ENCODE data around the gene PALD1. TPM values are rescaled to one million over a fixed set of nuclear protein-coding genes. Genes with fewer than 3 reads are reported as not detected.

The PALD1 gene
- polyA plus RNA-seq, 1 of the 3 experiments (the other 2 are of a cell fraction), result 0.16 TPM

DNA sequence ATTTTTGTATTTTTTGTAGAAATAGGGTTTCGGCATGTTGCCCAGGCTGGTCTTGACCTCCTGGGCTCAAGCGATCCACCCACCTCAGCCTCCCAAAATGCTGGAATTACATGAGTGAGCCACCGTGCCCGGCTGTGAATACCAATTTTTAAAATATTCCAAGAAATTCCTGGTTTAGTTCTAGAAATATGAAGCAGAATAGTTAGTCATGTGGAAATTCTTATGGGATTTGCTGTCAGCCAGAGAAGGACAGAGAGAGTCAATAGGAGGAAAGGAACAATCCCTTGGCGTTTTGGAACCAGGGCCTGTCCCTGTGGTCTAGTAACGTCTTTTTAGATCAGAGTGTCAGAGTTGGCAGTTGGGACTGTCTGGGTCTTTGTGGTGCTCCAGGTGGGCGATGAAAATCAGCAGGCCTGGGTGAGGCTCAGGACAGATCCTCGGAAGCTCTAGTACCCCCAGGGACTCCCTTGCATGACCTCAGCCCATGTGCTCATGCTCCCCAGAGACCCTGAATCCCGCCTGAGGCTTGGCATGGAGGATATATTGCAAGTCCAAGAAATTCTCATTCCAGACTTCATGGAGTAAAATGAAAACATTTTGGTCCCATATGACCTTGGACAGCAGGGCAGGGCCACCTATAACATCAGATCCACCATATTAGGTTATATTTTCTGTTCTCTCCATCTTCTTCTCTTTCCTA is 44.8 kb upstream of the PALD1 start:
- peaks cover 0 to 7% of the 10 kb centered on the region in 2 experiments; a peak in 1 of 4 replicates for H3K4me1 ChIP-seq (ENCODE audit: control insufficient read depth in 1 of 2, insufficient read depth in 2 of 2, low read depth in 1 of 2, low read length in 1 of 2)
- no peaks in the 10 kb centered on the region for H3K27me3 ChIP-seq (ENCODE audit: insufficient read depth)
- H3K36me3 ChIP-seq (replicated peaks in 1 of 2; ENCODE audit: control insufficient read depth in 1 of 2, insufficient read depth in 2 of 2, low read length in 1 of 2), result peaks cover 2 to 6% of the 10 kb centered on the region in 2 experiments
- H4K20me1 ChIP-seq (ENCODE audit: insufficient read depth), result no peaks in the 10 kb centered on the region
- H3K9ac ChIP-seq, result no peak overlapping the region
- 97% methylated on average over 8 of the region's 9 CpGs for WGBS (ENCODE audit: low lambda C conversion rate)
- H3K4me2 ChIP-seq, result no peak overlapping the region
- H3K27ac ChIP-seq (ENCODE audit: low read depth in 2 of 2, low read length in 1 of 2), result no peak overlapping the region
- CTCF ChIA-PET, result interaction anchor here (1.0 to 1.2 kb wide), 2 partner anchors 8 to 54 kb away, joined by 3 read pairs; no protein-coding TSS in a partner anchor
- no peak for DNase-seq
- no peaks in the 10 kb centered on the region for H3K79me2 ChIP-seq (ENCODE audit: insufficient read depth)
- POLR2A ChIA-PET, result no interaction called here
- H2AFZ ChIP-seq (ENCODE audit: low read depth), result no peak overlapping the region
- H3K9me3 ChIP-seq, result no peaks in the 10 kb centered on the region
- no peak for TF ChIP-seq GATA2 (CRISPR knock-in tag; IDR thresholded peaks at IDR 0.05)
- no peak for TF ChIP-seq YY1 (IDR thresholded peaks at IDR 0.05; ENCODE audit: low read depth)
- TF ChIP-seq, protein P1, sequence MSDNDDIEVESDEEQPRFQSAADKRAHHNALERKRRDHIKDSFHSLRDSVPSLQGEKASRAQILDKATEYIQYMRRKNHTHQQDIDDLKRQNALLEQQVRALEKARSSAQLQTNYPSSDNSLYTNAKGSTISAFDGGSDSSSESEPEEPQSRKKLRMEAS (IDR thresholded peaks at IDR 0.05; ENCODE audit: low read depth), result no peak
- TF ChIP-seq EP300 (IDR thresholded peaks at IDR 0.05; ENCODE audit: borderline replicate concordance in 1 of 2, low read depth in 1 of 2, low read length in 1 of 2), result no peak
- TF ChIP-seq SIN3A (IDR thresholded peaks at IDR 0.05; ENCODE audit: borderline replicate concordance, low read depth, low read length), result no peak
- TF ChIP-seq NFIC (IDR thresholded peaks at IDR 0.05; ENCODE audit: borderline replicate concordance), result no peak
- TF ChIP-seq FOXJ3 (CRISPR knock-in tag; IDR thresholded peaks at IDR 0.05), result no peak
- no peak for TF ChIP-seq CHD2 (IDR thresholded peaks at IDR 0.05; ENCODE audit: low read length, partially characterized antibody)
- no peak for TF ChIP-seq USF1 (IDR thresholded peaks at IDR 0.05; ENCODE audit: borderline replicate concordance, low read depth)
- TF ChIP-seq FOSL2 (IDR thresholded peaks at IDR 0.05; ENCODE audit: borderline replicate concordance, low read depth), result no peak
- no peak for TF ChIP-seq MEF2A (IDR thresholded peaks at IDR 0.05; ENCODE audit: borderline replicate concordance, low read depth)
- no peak for TF ChIP-seq RCOR1 (IDR thresholded peaks at IDR 0.05; ENCODE audit: low read length)
- TF ChIP-seq TCF12 (IDR thresholded peaks at IDR 0.05), result no peak
- no peak for TF ChIP-seq SMC3 (IDR thresholded peaks at IDR 0.05; ENCODE audit: low read depth, low read length)
- no peak for TF ChIP-seq NRF1 (IDR thresholded peaks at IDR 0.05; ENCODE audit: low read depth, low read length)
- TF ChIP-seq IRF3 (IDR thresholded peaks at IDR 0.05; ENCODE audit: low read depth, low read length), result no peak
- TF ChIP-seq RFX5 (IDR thresholded peaks at IDR 0.05; ENCODE audit: low read length), result no peak
- TF ChIP-seq MXI1 (IDR thresholded peaks at IDR 0.05; ENCODE audit: low read depth, low read length), result no peak
- no peak for TF ChIP-seq CTCF (IDR thresholded peaks at IDR 0.05)
- TF ChIP-seq GABPA (IDR thresholded peaks at IDR 0.05; ENCODE audit: low read depth), result no peak
- H3K4me3 ChIP-seq (ENCODE audit: low read depth in 2 of 2, low read length in 1 of 2), result no peak overlapping the region
- H3K9me2 ChIP-seq, result no peaks in the 10 kb centered on the region
- H3F3A ChIP-seq (replicated peaks; ENCODE audit: insufficient read depth), result no peaks in the 10 kb centered on the region

Data from SK-N-SH (cell line).